SH-SY5Y (cell line): Measurements from ENCODE around the gene OLFM4.

ENCODE experiments used
- GATA2 ChIP-seq: IDR thresholded peaks from 2 replicates; pipeline ENCODE4 v1.6.1; 2011; ENCODE audit warnings: mild to moderate bottlenecking, low read depth, low read length
- GATA3 ChIP-seq: IDR thresholded peaks from 2 replicates; pipeline ENCODE4 v1.6.1; 2011; ENCODE audit warnings: low read depth, mild to moderate bottlenecking, low read length, moderate library complexity

OLFM4 gene

DNA sequence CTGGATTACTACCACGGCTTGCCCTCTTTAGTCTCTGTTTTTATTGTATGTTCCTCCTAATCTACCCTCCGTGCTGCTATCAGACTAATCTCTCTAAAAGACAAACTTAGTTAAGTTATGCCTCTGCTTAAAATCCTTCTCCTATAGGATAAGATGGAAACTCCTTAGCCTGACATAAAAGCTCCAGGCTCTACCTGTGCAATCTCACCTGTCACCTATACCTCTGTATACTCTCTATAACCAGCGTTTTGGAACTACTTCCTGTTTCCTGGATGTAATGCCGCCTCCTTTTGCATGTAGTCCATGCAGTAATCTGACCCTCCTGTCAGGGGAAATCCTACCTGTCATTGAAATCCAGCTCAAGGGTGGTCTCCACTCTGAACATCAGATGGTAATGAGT, 41.2 kb downstream of the OLFM4 start:
- no peak for TF ChIP-seq GATA2
- TF ChIP-seq GATA3 = no peak

DNA sequence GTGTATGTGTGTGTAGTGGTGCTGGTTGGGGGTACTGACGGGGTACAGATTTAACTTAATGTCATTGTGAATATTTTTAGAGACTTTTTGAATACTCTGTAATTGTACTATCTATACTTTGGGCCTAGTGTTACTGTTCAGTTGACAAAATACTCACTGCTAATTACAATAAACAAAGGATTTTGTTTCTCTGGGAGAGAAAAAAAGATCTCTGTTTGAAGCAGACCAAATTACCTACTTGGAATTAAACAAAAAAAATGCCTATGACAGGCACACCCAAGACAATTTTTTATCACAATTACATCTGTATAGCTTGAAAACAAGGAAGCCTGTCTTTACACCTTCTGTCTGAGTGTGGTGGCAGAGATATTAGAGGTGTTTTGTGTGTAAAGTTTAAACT, 45.1 kb downstream of the OLFM4 start:
- no peak for TF ChIP-seq GATA3
- TF ChIP-seq GATA2 = no peak

DNA sequence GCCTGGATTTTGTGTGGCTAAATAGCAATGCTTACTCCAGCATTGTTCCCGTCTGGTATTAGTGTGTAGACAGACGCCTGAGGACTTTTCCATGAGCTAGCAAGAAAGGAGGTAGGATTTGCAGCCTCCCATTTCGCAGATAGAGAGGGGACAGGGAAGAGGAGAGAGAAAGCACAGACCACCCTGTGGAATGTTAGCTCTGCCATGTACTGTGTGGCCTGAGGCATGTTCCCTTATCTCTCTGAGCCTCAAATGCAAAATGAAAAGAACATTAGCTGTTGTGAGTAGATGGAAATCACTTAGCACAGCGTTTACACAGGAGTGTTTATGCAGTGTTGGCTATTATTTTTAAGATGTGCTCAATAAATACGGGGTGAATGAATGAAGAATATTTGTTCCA, 45.5 kb downstream of the OLFM4 start:
- TF ChIP-seq GATA3 (peak; percentile 86), GATA2 (peak; percentile 94)

DNA sequence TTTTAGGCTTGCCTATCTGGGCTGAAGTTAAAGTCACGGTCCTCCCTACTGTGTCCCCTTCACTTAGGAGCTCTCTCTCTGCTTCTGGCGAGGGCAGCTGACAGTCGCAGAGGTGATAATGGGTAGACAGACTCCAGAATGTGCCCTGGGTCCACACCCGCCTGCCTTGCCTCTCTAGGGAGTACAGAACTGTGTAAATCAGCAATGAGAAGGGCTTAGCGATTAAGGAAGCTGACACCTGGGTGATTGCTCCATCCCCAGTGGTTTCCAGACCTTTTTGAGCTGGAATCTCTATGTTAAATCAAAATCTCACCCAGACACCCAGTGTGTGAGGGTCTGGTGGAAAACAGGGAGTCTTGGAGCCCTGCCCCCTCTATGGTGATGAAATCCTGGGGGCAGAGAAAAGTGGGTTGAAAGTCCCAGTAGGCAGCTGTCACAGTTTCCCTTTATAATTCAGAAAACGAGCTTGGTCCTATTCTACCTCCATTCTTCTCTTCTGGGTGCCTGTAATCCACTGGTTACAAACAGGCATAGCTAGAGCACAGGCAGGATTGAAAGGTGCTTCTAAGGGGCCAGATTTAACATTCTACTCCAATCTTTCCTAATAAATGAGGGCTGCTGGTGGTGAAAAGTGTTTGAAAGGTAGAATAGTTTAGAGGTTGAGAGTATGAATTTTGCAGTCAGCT, 46.9 kb downstream of the OLFM4 start:
- TF ChIP-seq GATA3 (no peak), GATA2 (no peak)

DNA sequence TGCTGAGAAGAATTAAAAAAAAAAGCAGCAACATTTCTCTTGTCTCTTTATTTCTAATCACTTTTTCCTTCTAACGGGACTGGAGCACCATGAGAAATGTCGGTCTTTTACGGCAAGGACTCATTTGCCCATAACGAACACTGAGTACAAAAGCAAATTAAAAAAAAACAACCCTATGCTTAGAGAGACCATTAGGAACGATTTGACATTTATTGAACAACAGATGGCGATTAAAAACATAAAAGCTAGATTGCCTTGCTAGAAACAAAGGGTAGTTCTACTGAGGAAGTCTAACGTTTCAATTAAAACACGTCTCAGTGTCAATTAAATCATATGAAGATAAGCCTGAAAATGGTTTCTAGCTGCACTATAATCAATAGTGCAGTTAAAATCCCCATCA, 51.1 kb downstream of the OLFM4 start:
- TF ChIP-seq GATA3 (no peak), GATA2 (no peak)

DNA sequence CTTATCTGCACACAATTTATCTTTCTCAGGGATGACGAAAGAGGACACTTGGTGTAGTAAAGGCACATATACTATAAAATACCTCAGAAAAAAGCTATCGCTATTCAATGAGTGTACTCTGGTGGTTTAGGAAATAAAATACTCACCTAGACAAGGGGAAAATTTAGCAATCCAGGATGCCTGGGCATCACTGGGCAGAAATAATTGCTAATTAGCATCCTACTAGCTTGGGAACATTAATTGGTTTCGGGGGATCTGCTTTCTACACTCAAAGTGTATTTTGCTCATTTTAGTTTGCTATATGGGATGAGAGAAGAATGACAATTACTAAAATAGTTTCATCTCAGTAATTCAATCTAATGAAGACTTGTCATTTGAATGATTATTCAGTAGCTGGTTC, 60.3 kb downstream of the OLFM4 start:
- TF ChIP-seq GATA3 (no peak), GATA2 (no peak)

DNA sequence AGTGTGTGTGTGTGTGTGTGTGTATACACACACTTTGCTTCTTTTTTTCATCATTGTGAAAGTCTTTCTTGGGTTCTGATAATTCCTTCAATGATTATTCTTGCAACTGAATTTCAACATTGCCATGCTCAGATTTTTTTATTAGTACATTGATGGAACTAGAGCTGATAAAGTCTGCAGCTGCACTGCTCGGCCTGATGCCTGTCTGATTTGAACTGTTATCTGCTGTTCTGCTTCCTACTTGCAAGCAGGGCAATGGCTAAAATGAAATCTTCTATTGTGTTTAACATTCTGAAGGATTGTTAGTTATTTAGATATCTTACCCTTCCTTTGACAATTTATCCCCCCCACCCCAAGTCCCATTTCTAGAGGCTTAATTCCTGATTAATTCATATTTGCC, 61.3 kb downstream of the OLFM4 start:
- TF ChIP-seq GATA2 (peak; percentile 43; the same call in 1 of the 2 replicates), GATA3 (no peak)

DNA sequence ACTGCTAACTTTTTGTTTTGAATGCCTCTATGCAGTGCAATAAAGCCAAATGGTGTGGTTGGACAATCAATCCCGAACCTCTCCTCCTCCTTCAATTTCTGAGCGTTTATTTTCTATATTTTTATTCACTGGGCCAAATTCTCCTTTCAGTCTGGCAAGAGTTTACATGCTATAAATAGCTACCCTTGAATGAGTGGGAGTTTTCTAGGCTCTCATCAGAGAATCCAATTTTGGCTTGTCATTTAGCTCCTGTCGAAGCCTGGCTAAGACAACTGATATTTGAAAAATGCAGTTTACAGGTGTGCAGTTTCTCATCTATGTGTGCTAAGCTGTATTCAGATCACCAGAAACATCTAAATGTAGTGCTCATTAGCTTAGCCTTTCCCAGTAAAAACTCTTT, 61.8 kb downstream of the OLFM4 start:
- TF ChIP-seq GATA2 = no peak
- no peak for TF ChIP-seq GATA3

DNA sequence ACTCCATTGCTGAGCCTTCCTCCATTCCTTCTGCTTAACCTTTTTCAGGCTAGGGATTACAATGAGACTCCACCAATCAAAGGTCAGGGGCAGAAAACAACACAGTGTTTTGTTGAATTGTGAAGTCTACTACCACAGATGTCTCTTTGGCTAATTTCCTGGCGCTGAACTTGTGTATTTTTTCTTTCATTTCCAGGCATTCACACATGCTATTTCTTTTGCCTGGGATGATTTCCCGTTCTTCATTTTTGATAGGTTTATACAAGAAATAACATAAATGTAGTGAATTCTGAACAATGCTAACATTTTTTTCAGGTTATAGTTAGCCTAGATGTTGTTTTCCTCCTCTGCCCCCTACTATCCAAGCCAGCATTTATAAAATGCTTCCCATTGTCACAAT, 64.3 kb downstream of the OLFM4 start:
- no peak for TF ChIP-seq GATA3
- TF ChIP-seq GATA2 = no peak

DNA sequence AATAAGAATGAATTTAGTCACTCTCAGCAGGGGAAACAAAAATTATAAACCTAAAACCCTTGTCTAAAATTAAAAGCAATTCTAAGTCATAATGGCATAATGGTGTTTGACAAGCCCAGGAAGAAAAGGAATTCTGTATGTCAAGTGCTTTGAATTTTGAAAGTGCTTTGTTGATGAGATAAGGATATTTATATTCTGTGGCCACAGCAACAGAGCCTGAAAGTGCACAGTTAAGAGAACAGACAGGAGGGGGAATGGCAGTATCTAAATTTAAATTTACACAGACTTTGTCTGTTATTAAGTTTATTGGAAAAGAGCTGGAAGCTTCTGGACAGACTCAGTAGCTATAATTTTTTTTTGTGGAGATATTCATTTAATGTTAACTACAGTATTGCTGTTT, 69.8 kb downstream of the OLFM4 start:
- no peak for TF ChIP-seq GATA3
- TF ChIP-seq GATA2 = no peak; the same call in 1 of the 2 replicates

DNA sequence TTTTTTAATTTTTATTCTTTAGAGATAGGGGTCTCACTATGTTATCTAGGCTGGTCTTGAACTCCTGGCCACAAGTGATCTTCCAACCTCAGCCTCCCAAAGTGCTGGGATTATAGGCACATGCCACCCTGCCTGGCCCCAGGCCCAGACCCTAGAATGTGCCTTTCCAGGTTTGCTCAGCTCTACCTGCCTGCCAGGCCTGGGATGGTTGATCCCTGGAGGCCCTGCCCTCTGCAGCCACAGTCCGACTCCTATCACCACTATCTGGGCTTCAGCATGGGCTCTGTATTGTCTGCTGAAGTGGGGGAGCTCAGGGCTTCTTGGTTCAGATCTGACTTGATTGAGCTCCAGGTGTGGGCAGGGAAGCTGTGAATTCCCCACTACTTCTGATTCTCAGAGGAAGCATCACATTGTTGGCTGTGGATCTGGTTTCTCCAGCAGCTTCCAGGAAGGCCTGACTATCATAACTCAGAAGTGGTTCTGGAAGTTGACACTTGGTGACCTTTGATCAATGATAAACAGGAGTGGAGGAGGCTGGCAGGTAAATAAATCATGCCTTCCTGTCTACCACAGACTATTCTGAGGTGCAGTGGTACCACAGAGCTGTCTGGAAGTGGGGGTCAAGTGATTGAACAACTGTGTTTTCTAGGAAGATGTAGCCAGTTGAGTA, 71.9 kb downstream of the OLFM4 start:
- TF ChIP-seq GATA2 (no peak), GATA3 (no peak)
